IMR-90 (cell line): ENCODE measurements around the gene DPP6. TPM values are rescaled to one million over a fixed set of nuclear protein-coding genes. Genes with fewer than 3 reads are reported as not detected.

Experiments
- ATAC-seq: fragments of 200-7000 bp; cut with Tn5 transposase; 2 replicates; pipeline ENCODE4 v1.9.1; 2020; ENCODE audit warnings: low read depth, mild to moderate bottlenecking, moderate library complexity
- BruUV-seq: library from RNA; stranded (reverse); fragments of 400-500 nt; replicated peaks from 2 replicates; lab custom pipeline; 2021; lab: Mats Ljungman, UMichigan
- CTCF ChIA-PET: fragments of 300-600 bp; formaldehyde crosslinking; extraction: SDS; loops from one replicate; lab custom pipeline; 2021; ENCODE audit warnings: antibody characterized with exemption; lab: Yijun Ruan, JAX
- POLR2A ChIA-PET: fragments of 300-600 bp; sonication (Branson Sonifier 250); formaldehyde crosslinking; loops from one replicate; lab custom pipeline; 2022; ENCODE audit warnings: antibody characterized with exemption; ENCODE audit not compliant: unreplicated experiment; lab: Charles Lee
- DNase-seq: peaks from one replicate; pipeline ENCODE4 v3.0.0; 2013
- H2AFZ ChIP-seq: replicated peaks from 2 replicates; pipeline ENCODE3; 2013; ENCODE audit warnings: low read length, mild to moderate bottlenecking; ENCODE audit not compliant: poor library complexity
- H2AK5ac ChIP-seq: 2 replicates; pipeline ENCODE4 v1.6.1; 2013; ENCODE audit warnings: low read depth, low read length, inconsistent platforms
- H2AK9ac ChIP-seq: replicated peaks from 2 replicates; pipeline ENCODE3; 2013; ENCODE audit warnings: mild to moderate bottlenecking, low read depth, low read length, moderate library complexity; ENCODE audit not compliant: poor library complexity
- H2BK120ac ChIP-seq: 2 replicates; pipeline ENCODE4 v1.6.1; 2013; ENCODE audit warnings: low read depth, low read length, inconsistent platforms
- H2BK15ac ChIP-seq: 3 replicates; pipeline ENCODE4 v1.6.1; 2013; ENCODE audit warnings: low read depth, low read length, inconsistent platforms
- H2BK20ac ChIP-seq: 2 replicates; pipeline ENCODE4 v1.6.1; 2013; ENCODE audit warnings: low read depth, mild to moderate bottlenecking, inconsistent platforms, low read length, moderate library complexity
- H2BK5ac ChIP-seq: 2 replicates; pipeline ENCODE4 v1.6.1; 2013; ENCODE audit warnings: mild to moderate bottlenecking, low read depth, low read length, inconsistent platforms; ENCODE audit not compliant: poor library complexity, severe bottlenecking
- H3K14ac ChIP-seq: replicated peaks from 2 replicates; pipeline ENCODE4 v1.6.1; 2013; ENCODE audit warnings: low read depth, low read length, inconsistent platforms
- H3K18ac ChIP-seq: 2 replicates; pipeline ENCODE4 v1.6.1; 2013; ENCODE audit warnings: low read depth, low read length, control low read depth
- H3K23ac ChIP-seq: 2 replicates; pipeline ENCODE4 v1.6.1; 2013; ENCODE audit warnings: low read depth, low read length, inconsistent platforms
- H3K27ac ChIP-seq: 2 replicates; pipeline ENCODE4 v1.5.1; 2013; ENCODE audit warnings: mild to moderate bottlenecking, control low read depth, low read length; ENCODE audit not compliant: insufficient read depth
- H3K27me3 ChIP-seq: 2 replicates; pipeline ENCODE4 v1.6.1; 2013; ENCODE audit warnings: low read length; ENCODE audit not compliant: control insufficient read depth, insufficient read depth
- H3K36me3 ChIP-seq: 2 replicates; pipeline ENCODE4 v1.6.1; 2013; ENCODE audit warnings: low read length, mixed read lengths; ENCODE audit not compliant: control insufficient read depth, insufficient read depth
- H3K4ac ChIP-seq: 2 replicates; pipeline ENCODE4 v1.6.1; 2013; ENCODE audit warnings: low read depth, low read length, inconsistent platforms
- H3K4me1 ChIP-seq: 2 replicates; pipeline ENCODE4 v1.6.1; 2013; ENCODE audit warnings: low read length, mixed read lengths; ENCODE audit not compliant: control insufficient read depth, insufficient read depth
- H3K4me2 ChIP-seq: 2 replicates; pipeline ENCODE4 v1.6.1; 2013; ENCODE audit warnings: low read depth, mild to moderate bottlenecking, control low read depth, low read length, moderate library complexity
- H3K4me3 ChIP-seq: 2 replicates; pipeline ENCODE4 v1.5.1; 2013; ENCODE audit warnings: low read depth, mild to moderate bottlenecking, control low read depth, low read length, moderate library complexity; ENCODE audit not compliant: insufficient read depth
- H3K56ac ChIP-seq: 2 replicates; pipeline ENCODE4 v1.6.1; 2013; ENCODE audit warnings: low read length, inconsistent platforms; ENCODE audit not compliant: insufficient read depth; ENCODE audit errors: extremely low read depth
- H3K79me1 ChIP-seq, 2 experiments: 2 replicates each; pipeline ENCODE4 v1.6.1; 2013; ENCODE audit warnings: low read length in 2 of 2, inconsistent platforms in 1 of 2, low read depth in 1 of 2
- H3K9ac ChIP-seq: 2 replicates; pipeline ENCODE4 v1.6.1; 2013; ENCODE audit warnings: low read depth, low read length, control low read depth
- H3K9me1 ChIP-seq: 2 replicates; pipeline ENCODE4 v1.6.1; 2013; ENCODE audit warnings: low read length, inconsistent platforms; ENCODE audit not compliant: insufficient read depth
- H3K9me3 ChIP-seq: 2 replicates; pipeline ENCODE4 v1.6.1; 2013; ENCODE audit warnings: low read length; ENCODE audit not compliant: control insufficient read depth, insufficient read depth
- H4K20me1 ChIP-seq: 2 replicates; pipeline ENCODE4 v1.6.1; 2013; ENCODE audit warnings: low read length, inconsistent platforms; ENCODE audit not compliant: insufficient read depth
- H4K5ac ChIP-seq: 2 replicates; pipeline ENCODE4 v1.6.1; 2013; ENCODE audit warnings: mild to moderate bottlenecking, low read depth, low read length, control low read depth
- H4K8ac ChIP-seq, 2 experiments: 2 replicates each; pipeline ENCODE4 v1.6.1; 2013; ENCODE audit warnings: low read depth in 2 of 2, low read length in 2 of 2, control low read depth in 1 of 2, inconsistent platforms in 1 of 2
- H4K91ac ChIP-seq: 2 replicates; pipeline ENCODE4 v1.6.1; 2013; ENCODE audit warnings: low read depth, low read length, inconsistent platforms; ENCODE audit not compliant: insufficient read depth
- BHLHE40 ChIP-seq: fragments of 150-350 bp; IDR thresholded peaks from 2 replicates; pipeline ENCODE4 v1.6.1; 2016; ENCODE audit warnings: mild to moderate bottlenecking, low read depth, low read length
- CEBPB ChIP-seq: IDR thresholded peaks from 2 replicates; pipeline ENCODE4 v1.6.1; 2012; ENCODE audit warnings: low read depth, low read length, improper control_type of control experiment
- MAFK ChIP-seq: IDR thresholded peaks from 2 replicates; pipeline ENCODE4 v1.6.1; 2012; ENCODE audit warnings: low read depth, low read length, improper control_type of control experiment
- MAZ ChIP-seq: IDR thresholded peaks from 2 replicates; pipeline ENCODE4 v1.6.1; 2012; ENCODE audit warnings: low read depth, mild to moderate bottlenecking, low read length, improper control_type of control experiment, moderate library complexity, borderline replicate concordance
- NFE2L2 ChIP-seq: fragments of 150-350 bp; IDR thresholded peaks from 2 replicates; pipeline ENCODE4 v1.6.1; 2016; ENCODE audit warnings: low read depth, mild to moderate bottlenecking, low read length
- RFX5 ChIP-seq: IDR thresholded peaks from 2 replicates; pipeline ENCODE4 v1.8.0; 2012; ENCODE audit warnings: low read depth, mild to moderate bottlenecking, low read length, moderate library complexity
- SMC3 ChIP-seq: fragments of 150-350 bp; IDR thresholded peaks from 2 replicates; pipeline ENCODE4 v1.6.1; 2016; ENCODE audit warnings: low read depth, mild to moderate bottlenecking, antibody characterized with exemption, low read length, moderate library complexity
- WGBS, 2 experiments: methylation state at CpG; one replicate each; pipeline versions ENCODE4 v1.1.5 to v1.1.7; 2013; ENCODE audit warnings: missing lambda C conversion rate in 2 of 2; ENCODE audit not compliant: insufficient read length in 1 of 2; ENCODE audit errors: extremely low coverage in 2 of 2; 5-methylcytosine and 5-hydroxymethylcytosine counted together
- dilution Hi-C: fragments of 300-500 bp; cut with HindIII; formaldehyde crosslinking; loops from one replicate; pipeline ENCODE4 v1.14.3; 2018; ENCODE audit warnings: low sequenced_read_pairs; ENCODE audit not compliant: unreplicated experiment
- in situ Hi-C: fragments of 300-500 bp; cut with MboI; formaldehyde crosslinking; loops from 3 replicates; pipeline ENCODE4 v1.14.3; 2019; ENCODE audit warnings: low sequenced_read_pairs, inconsistent platforms, mixed read lengths
- intact Hi-C: fragments of 100-400 bp; cut with micrococcal nuclease; formaldehyde crosslinking; loops from 2 replicates; pipeline ENCODE4 v1.10.0; 2022
- polyA plus RNA-seq, 3 experiments: library from polyadenylated mRNA; depleted of rRNA; stranded (reverse); fragments of >200 nt; gene quantifications; 2 replicates each; pipeline ENCODE4 v1.2.3, GENCODE V29; 2012; ENCODE audit warnings: low replicate concordance in 1 of 3
- total RNA-seq: library from RNA; depleted of rRNA; stranded (reverse); fragments of >200 nt; gene quantifications from 2 replicates; pipeline ENCODE4 v1.2.3, GENCODE V29; 2012
- TF ChIP-seq, protein P1 (sequence below): conservative IDR thresholded peaks from 2 replicates; pipeline ENCODE4 v1.5.1; 2012; ENCODE audit warnings: mild to moderate bottlenecking, low read depth, low read length, improper control_type of control experiment
- TF ChIP-seq, protein P2 (sequence below): fragments of 150-350 bp; IDR thresholded peaks from 2 replicates; pipeline ENCODE4 v1.6.1; 2017; ENCODE audit warnings: mild to moderate bottlenecking, antibody characterized with exemption, low read length, low read depth

DPP6 gene
- total and polyA plus RNA-seq, 2 of the 4 experiments (the other 2 are of a cell fraction): not detected

- no peak overlapping the region for H3K4me3 ChIP-seq
- dilution Hi-C loops (no loop called here), intact Hi-C loops (no loop called here), in situ Hi-C loops (no loop called here)
- H2AK9ac ChIP-seq: no peak overlapping the region
- no peak for TF ChIP-seq MAZ
- TF ChIP-seq SMC3: no peak
- TF ChIP-seq, protein P1, sequence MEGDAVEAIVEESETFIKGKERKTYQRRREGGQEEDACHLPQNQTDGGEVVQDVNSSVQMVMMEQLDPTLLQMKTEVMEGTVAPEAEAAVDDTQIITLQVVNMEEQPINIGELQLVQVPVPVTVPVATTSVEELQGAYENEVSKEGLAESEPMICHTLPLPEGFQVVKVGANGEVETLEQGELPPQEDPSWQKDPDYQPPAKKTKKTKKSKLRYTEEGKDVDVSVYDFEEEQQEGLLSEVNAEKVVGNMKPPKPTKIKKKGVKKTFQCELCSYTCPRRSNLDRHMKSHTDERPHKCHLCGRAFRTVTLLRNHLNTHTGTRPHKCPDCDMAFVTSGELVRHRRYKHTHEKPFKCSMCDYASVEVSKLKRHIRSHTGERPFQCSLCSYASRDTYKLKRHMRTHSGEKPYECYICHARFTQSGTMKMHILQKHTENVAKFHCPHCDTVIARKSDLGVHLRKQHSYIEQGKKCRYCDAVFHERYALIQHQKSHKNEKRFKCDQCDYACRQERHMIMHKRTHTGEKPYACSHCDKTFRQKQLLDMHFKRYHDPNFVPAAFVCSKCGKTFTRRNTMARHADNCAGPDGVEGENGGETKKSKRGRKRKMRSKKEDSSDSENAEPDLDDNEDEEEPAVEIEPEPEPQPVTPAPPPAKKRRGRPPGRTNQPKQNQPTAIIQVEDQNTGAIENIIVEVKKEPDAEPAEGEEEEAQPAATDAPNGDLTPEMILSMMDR: no peak
- TF ChIP-seq RFX5: no peak
- no peak for TF ChIP-seq NFE2L2
- TF ChIP-seq, protein P2, sequence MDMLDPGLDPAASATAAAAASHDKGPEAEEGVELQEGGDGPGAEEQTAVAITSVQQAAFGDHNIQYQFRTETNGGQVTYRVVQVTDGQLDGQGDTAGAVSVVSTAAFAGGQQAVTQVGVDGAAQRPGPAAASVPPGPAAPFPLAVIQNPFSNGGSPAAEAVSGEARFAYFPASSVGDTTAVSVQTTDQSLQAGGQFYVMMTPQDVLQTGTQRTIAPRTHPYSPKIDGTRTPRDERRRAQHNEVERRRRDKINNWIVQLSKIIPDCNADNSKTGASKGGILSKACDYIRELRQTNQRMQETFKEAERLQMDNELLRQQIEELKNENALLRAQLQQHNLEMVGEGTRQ: no peak
- TF ChIP-seq CEBPB: no peak
- no peak for TF ChIP-seq BHLHE40
- no peak for TF ChIP-seq MAFK
- ATAC-seq (no peak), DNase-seq (no peak)
- no peaks in the 10 kb centered on the region for H3K36me3 ChIP-seq
- no peak overlapping the region for H3K18ac ChIP-seq
- H3K4ac ChIP-seq: no peak overlapping the region
- no peak overlapping the region for H3K14ac ChIP-seq
- no peak overlapping the region for H2AK5ac ChIP-seq
- BruUV-seq: no TSS peak
- H3K4me2 ChIP-seq: no peak overlapping the region
- H3K27ac ChIP-seq: no peak overlapping the region
- CTCF ChIA-PET: no interaction called here
- POLR2A ChIA-PET: no interaction called here
- H2BK5ac ChIP-seq: no peak overlapping the region
- no peak overlapping the region for H3K56ac ChIP-seq
- H3K9me3 ChIP-seq: peaks cover 23% of the 10 kb centered on the region
- H3K4me1 ChIP-seq: no peaks in the 10 kb centered on the region
- H4K20me1 ChIP-seq: no peaks in the 10 kb centered on the region
- no peak overlapping the region for H4K91ac ChIP-seq
- no peaks in the 10 kb centered on the region for H3K79me1 ChIP-seq
- H4K5ac ChIP-seq: no peak overlapping the region
- WGBS, 2 experiments: no CpG with 5 or more reads among the region's 5 CpGs
- no peak overlapping the region for H3K9ac ChIP-seq
- H2BK120ac ChIP-seq: no peak overlapping the region
- no peak overlapping the region for H2BK20ac ChIP-seq
- no peak overlapping the region for H4K8ac ChIP-seq
- H3K9me1 ChIP-seq: no peaks in the 10 kb centered on the region
- no peak overlapping the region for H3K23ac ChIP-seq
- no peak overlapping the region for H2BK15ac ChIP-seq
- H3K27me3 ChIP-seq: no peaks in the 10 kb centered on the region
- no peak overlapping the region for H2AFZ ChIP-seq
Observed at GRCh38 chr7:154776350-154776749, 724.2 kb downstream of the DPP6 start.
